ENCODE results near the gene HSPA12A.

The HSPA12A gene

DNA sequence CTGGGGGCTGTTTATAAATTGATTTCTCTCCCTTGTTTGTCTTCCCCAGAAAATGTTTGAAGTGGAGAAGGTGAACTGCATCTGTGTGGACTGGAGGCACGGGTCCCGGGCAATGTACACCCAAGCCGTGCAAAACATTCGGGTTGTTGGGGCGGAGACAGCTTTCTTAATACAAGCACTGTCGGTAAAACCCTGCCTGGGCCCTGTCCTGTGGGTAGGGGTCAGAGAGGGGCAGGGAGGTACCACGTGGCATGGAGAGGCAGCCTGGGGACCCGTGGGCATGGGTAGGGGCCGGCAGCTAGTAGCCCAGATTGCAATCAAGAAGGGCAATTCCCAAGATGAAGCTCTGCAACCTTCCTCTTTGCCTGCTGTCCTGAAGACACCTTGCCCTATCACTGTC, 115.6 kb downstream of the HSPA12A start:
- H3K27me3 Mint-ChIP-seq (ENCODE audit: low read depth) = no peaks in the 10 kb centered on the region
- H3K36me3 Mint-ChIP-seq (ENCODE audit: low read depth) = no peaks in the 10 kb centered on the region
- no peak overlapping the region for H3K4me3 Mint-ChIP-seq
- no peak overlapping the region for H3K27ac Mint-ChIP-seq
- H3K9me3 Mint-ChIP-seq = no peaks in the 10 kb centered on the region
- H3K4me1 Mint-ChIP-seq (ENCODE audit: low read depth) = no peaks in the 10 kb centered on the region

DNA sequence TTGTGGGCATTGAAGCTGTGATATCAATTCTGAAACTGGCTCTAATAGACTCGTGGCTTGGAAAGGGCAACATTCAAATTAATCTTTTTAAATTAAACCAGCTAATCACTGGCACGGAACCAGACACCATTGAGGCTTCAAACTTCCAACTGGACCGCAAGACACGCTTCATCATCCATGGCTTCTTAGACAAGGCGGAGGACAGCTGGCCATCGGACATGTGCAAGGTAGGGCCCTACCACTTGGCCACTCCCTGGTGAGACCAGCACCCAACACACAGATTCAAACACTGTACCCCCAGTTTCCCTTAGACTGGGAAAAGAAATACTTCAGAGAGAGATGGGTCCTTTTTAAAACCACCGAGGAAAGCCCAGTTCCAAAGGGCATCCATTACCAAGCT, 116.5 kb downstream of the HSPA12A start:
- no peaks in the 10 kb centered on the region for H3K9me3 Mint-ChIP-seq
- no peak overlapping the region for H3K4me3 Mint-ChIP-seq
- H3K27ac Mint-ChIP-seq = no peak overlapping the region
- no peaks in the 10 kb centered on the region for H3K36me3 Mint-ChIP-seq (ENCODE audit: low read depth)
- no peaks in the 10 kb centered on the region for H3K4me1 Mint-ChIP-seq (ENCODE audit: low read depth)
- H3K27me3 Mint-ChIP-seq (ENCODE audit: low read depth) = no peaks in the 10 kb centered on the region

DNA sequence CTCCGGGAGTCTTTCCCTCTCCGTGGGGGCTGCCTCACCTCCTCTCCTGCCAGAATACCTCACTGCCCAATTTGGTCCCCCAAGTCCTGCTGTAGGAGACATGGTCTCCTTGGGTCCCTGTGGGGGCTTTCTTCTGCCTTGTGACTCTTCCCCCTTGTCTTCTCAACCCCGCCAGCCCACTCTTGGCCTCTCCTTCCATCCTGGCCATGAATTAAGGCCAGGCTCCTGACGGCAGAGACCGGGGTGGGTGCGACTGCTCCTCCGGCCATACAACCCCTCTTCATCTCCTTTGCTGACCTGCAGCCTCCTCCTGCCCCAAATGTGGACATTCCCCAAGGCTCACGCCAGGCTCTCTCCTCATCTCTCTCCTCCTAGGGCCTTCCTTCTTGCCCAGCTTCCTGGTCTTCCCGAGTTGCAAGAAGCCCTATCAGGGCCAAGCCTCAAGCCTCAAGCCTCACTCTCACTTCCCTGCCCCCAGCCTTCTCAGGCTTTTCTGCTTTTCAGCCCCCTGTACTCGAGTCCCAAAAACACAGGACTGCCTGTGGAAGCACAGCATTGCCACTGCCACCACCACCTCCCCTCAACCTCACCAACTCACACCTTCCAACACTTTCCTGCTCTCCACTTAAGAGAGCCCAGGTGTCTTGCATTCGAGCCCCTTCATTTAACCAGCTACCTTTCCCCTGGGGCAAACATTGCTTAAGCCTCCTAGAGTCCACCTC, 120.3 kb downstream of the HSPA12A start:
- H3K4me3 Mint-ChIP-seq = no peak overlapping the region
- H3K9me3 Mint-ChIP-seq = no peaks in the 10 kb centered on the region
- H3K4me1 Mint-ChIP-seq (ENCODE audit: low read depth) = no peaks in the 10 kb centered on the region
- H3K27ac Mint-ChIP-seq = no peak overlapping the region
- no peaks in the 10 kb centered on the region for H3K27me3 Mint-ChIP-seq (ENCODE audit: low read depth)
- no peaks in the 10 kb centered on the region for H3K36me3 Mint-ChIP-seq (ENCODE audit: low read depth)

DNA sequence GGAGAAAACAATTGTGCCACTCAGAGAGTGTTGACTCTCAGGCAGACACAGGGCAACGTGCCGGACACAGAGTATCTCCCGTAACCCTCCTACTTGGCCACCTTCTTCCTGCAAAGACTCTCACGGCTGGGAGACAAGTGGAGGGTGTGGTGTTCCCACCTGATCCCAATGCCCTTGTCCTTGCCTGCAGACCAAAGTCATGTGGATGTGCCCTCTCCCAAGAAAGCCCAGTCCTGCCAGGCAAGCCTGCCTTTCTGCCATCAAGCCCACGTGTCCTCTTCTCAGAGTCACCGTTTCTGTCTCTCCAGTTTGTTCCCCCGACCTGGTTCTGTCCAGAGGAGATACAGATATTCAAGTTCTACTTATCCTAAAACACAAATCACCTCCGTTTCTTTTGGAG, 120.9 kb downstream of the HSPA12A start:
- no peaks in the 10 kb centered on the region for H3K9me3 Mint-ChIP-seq
- H3K36me3 Mint-ChIP-seq (ENCODE audit: low read depth) = no peaks in the 10 kb centered on the region
- H3K27ac Mint-ChIP-seq = no peak overlapping the region
- no peaks in the 10 kb centered on the region for H3K27me3 Mint-ChIP-seq (ENCODE audit: low read depth)
- no peak overlapping the region for H3K4me3 Mint-ChIP-seq
- H3K4me1 Mint-ChIP-seq (ENCODE audit: low read depth) = no peaks in the 10 kb centered on the region
